Osteoblast (primary cell): ENCODE measurements around the gene HEY2. TPM values are rescaled to one million over a fixed set of nuclear protein-coding genes. Genes with fewer than 3 reads are reported as not detected.
A peak's percentile ranks its signal among the peaks of the same experiment; 100 is the strongest.

Source experiments
- DNase-seq: peaks from one replicate; pipeline ENCODE4 v3.0.0; 2011; ENCODE audit warnings: low spot score, mixed read lengths; ENCODE audit not compliant: insufficient read length; ENCODE audit errors: missing footprints
- H2AFZ ChIP-seq: 2 replicates; pipeline ENCODE4 v1.6.0; 2011; ENCODE audit warnings: mild to moderate bottlenecking, low read length
- H3K27ac ChIP-seq: 2 replicates; pipeline ENCODE4 v1.5.1; 2011; ENCODE audit warnings: mild to moderate bottlenecking, low read depth, low read length, moderate library complexity
- H3K27me3 ChIP-seq: 2 replicates; pipeline ENCODE4 v1.6.0; 2012; ENCODE audit warnings: mild to moderate bottlenecking, control low read depth, inconsistent platforms, low read length, moderate library complexity; ENCODE audit not compliant: insufficient read depth
- H3K36me3 ChIP-seq: 2 replicates; pipeline ENCODE4 v1.5.1; 2011; ENCODE audit warnings: mild to moderate bottlenecking, low read length, control low read depth, moderate library complexity; ENCODE audit not compliant: insufficient read depth
- H3K4me1 ChIP-seq: 2 replicates; pipeline ENCODE4 v1.5.1; 2011; ENCODE audit warnings: mild to moderate bottlenecking, low read length, control low read depth, moderate library complexity; ENCODE audit not compliant: insufficient read depth
- H3K4me2 ChIP-seq: 2 replicates; pipeline ENCODE4 v1.6.0; 2011; ENCODE audit warnings: mild to moderate bottlenecking, low read length; ENCODE audit not compliant: insufficient read depth
- H3K4me3 ChIP-seq: fragments of 200-600 bp; sonication (generic); 3 replicates; pipeline ENCODE4 v1.5.1; 2012; ENCODE audit warnings: mild to moderate bottlenecking, low read length, inconsistent platforms; ENCODE audit not compliant: insufficient read depth
- H3K79me2 ChIP-seq: 2 replicates; pipeline ENCODE4 v1.6.0; 2012; ENCODE audit warnings: mild to moderate bottlenecking, low read length, control low read depth, inconsistent platforms; ENCODE audit not compliant: insufficient read depth
- H3K9me3 ChIP-seq: 2 replicates; pipeline ENCODE4 v1.5.1; 2011; ENCODE audit warnings: low read depth, low read length, control low read depth
- H4K20me1 ChIP-seq: 2 replicates; pipeline ENCODE4 v1.6.0; 2012; ENCODE audit warnings: mild to moderate bottlenecking, low read length, control low read depth; ENCODE audit not compliant: insufficient read depth
- CTCF ChIP-seq: IDR thresholded peaks from 2 replicates; pipeline ENCODE4 v1.5.1; 2011; ENCODE audit warnings: mild to moderate bottlenecking, low read depth, low read length, moderate library complexity; ENCODE audit errors: extremely low read depth
- total RNA-seq: library from RNA; depleted of rRNA; stranded (reverse); fragments of >200 nt; gene quantifications from 2 replicates; pipeline ENCODE4 v1.2.3, GENCODE V29; 2012

The HEY2 gene
- total RNA-seq, 1 donor, result 2.2 TPM

GRCh38 chr6:125789576-125790357 lies 40.3 kb downstream of the HEY2 start:
- Histone ChIP-seq H3K4me3 (peak overlapping the region; percentile 88), H4K20me1 (no peaks in the 10 kb centered on the region), H3K4me2 (peak overlapping the region; percentile 97), H3K36me3 (no peaks in the 10 kb centered on the region), H2AFZ (peak overlapping the region; percentile 90), H3K27me3 (no peaks in the 10 kb centered on the region), H3K4me1 (peaks cover 45% of the 10 kb centered on the region), H3K27ac (peak overlapping the region; percentile 91), H3K9me3 (no peaks in the 10 kb centered on the region), H3K79me2 (peaks cover 25% of the 10 kb centered on the region)
- DNase-seq, result peak; percentile 86
- TF ChIP-seq CTCF, result no peak

- Histone ChIP-seq H3K27me3 (no peaks in the 10 kb centered on the region), H3K4me1 (peaks cover 47% of the 10 kb centered on the region), H3K9me3 (no peaks in the 10 kb centered on the region), H3K79me2 (peaks cover 33% of the 10 kb centered on the region), H2AFZ (peak within 1 kb of the TSS; percentile 90), H3K27ac (peak within 1 kb of the TSS; percentile 91), H3K4me2 (peak within 1 kb of the TSS; percentile 97), H3K36me3 (no peaks in the 10 kb centered on the region), H3K4me3 (peak within 1 kb of the TSS; percentile 88), H4K20me1 (no peaks in the 10 kb centered on the region)
- no peak for TF ChIP-seq CTCF
- DNase-seq, result peak; percentile 95
Observed at GRCh38 chr6:125790358-125791150, 41.1 kb downstream of the HEY2 start, which contains the start of gene NCOA7. NCOA7 (plus strand) TSS chr6:125790960; CDS start chr6:125815355, 24,395 bp downstream.

- Histone ChIP-seq H3K79me2 (peaks cover 40% of the 10 kb centered on the region), H3K4me3 (peak overlapping the region; percentile 88), H3K36me3 (no peaks in the 10 kb centered on the region), H3K4me2 (peak overlapping the region; percentile 97), H2AFZ (peak overlapping the region; percentile 90), H3K9me3 (no peaks in the 10 kb centered on the region), H4K20me1 (no peaks in the 10 kb centered on the region), H3K27me3 (no peaks in the 10 kb centered on the region), H3K27ac (peak overlapping the region; percentile 91), H3K4me1 (peaks cover 47% of the 10 kb centered on the region)
- no peak for DNase-seq
- peak; percentile 78 for TF ChIP-seq CTCF
Observed at GRCh38 chr6:125791151-125791819, 41.9 kb downstream of the HEY2 start.

GRCh38 chr6:125791820-125792165 lies 42.4 kb downstream of the HEY2 start:
- Histone ChIP-seq H3K79me2 (peaks cover 44% of the 10 kb centered on the region), H3K4me3 (peak overlapping the region; percentile 88), H3K36me3 (no peaks in the 10 kb centered on the region), H3K4me2 (peak overlapping the region; percentile 97), H2AFZ (no peak overlapping the region), H3K27me3 (no peaks in the 10 kb centered on the region), H4K20me1 (no peaks in the 10 kb centered on the region), H3K27ac (peak overlapping the region; percentile 91), H3K9me3 (no peaks in the 10 kb centered on the region), H3K4me1 (peaks cover 47% of the 10 kb centered on the region)
- TF ChIP-seq CTCF, result peak; percentile 1
- peak; percentile 84 for DNase-seq
